K562 (cell line): ENCODE data around the gene AIFM3. TPM values are rescaled to one million over a fixed set of nuclear protein-coding genes. Genes with fewer than 3 reads are reported as not detected.

Source experiments
- ATF4 ChIP-seq: fragments of 450-650 bp; formaldehyde crosslinking; IDR thresholded peaks from 2 replicates; pipeline ENCODE4 v1.4.0; 2022; ENCODE audit warnings: mild to moderate bottlenecking, moderate library complexity
- BHLHE40 ChIP-seq: IDR thresholded peaks from 2 replicates; pipeline ENCODE4 v1.6.1; 2011; ENCODE audit warnings: low read length, improper control_type of control experiment
- CHD2 ChIP-seq: IDR thresholded peaks from 2 replicates; pipeline ENCODE4 v1.6.1; 2011; ENCODE audit warnings: low read depth, low read length
- CHD4 ChIP-seq: fragments of 200-600 bp; sonication (generic); IDR thresholded peaks from 3 replicates; pipeline ENCODE4 v1.6.1; 2012; ENCODE audit warnings: low read depth, mild to moderate bottlenecking, mixed read lengths, low read length, inconsistent platforms; ENCODE audit not compliant: insufficient read depth, insufficient replicate concordance, poor library complexity, severe bottlenecking
- CXXC5 ChIP-seq: fragments of 250-450 bp; sonication (Bioruptor Pico); IDR thresholded peaks from 2 replicates; pipeline ENCODE4 v1.8.0; 2022; ENCODE audit warnings: inconsistent platforms, mild to moderate bottlenecking, moderate library complexity
- DACH1 ChIP-seq: fragments of 450-650 bp; IDR thresholded peaks from 2 replicates; pipeline ENCODE4 v1.6.1; 2018; ENCODE audit not compliant: partially characterized antibody
- HIVEP1 ChIP-seq: fragments of 250-450 bp; sonication (Bioruptor Pico); IDR thresholded peaks from 2 replicates; pipeline ENCODE4 v1.4.0; 2020; ENCODE audit warnings: mild to moderate bottlenecking
- HNRNPLL ChIP-seq: fragments of 200-400 bp; formaldehyde crosslinking; IDR thresholded peaks from 2 replicates; pipeline ENCODE4 v1.6.1; 2017; ENCODE audit warnings: low read length, low read depth, mild to moderate bottlenecking; ENCODE audit not compliant: poor library complexity, severe bottlenecking
- IRF2 ChIP-seq: sonication (generic); formaldehyde crosslinking; IDR thresholded peaks from 2 replicates; pipeline ENCODE4 v1.8.1; 2022; ENCODE audit warnings: mild to moderate bottlenecking, missing genetic modification reagents
- MECOM ChIP-seq: fragments of 250-450 bp; sonication (Bioruptor Pico); IDR thresholded peaks from 2 replicates; pipeline ENCODE4 v1.8.0; 2022; ENCODE audit warnings: inconsistent platforms
- NCOA1 ChIP-seq: fragments of 450-650 bp; IDR thresholded peaks from 2 replicates; pipeline ENCODE4 v1.6.1; 2016; ENCODE audit warnings: low read depth
- NFE2 ChIP-seq: IDR thresholded peaks from 2 replicates; pipeline ENCODE4 v1.6.1; 2014; ENCODE audit warnings: antibody characterized with exemption, low read depth
- POU5F1 ChIP-seq: fragments of 150-350 bp; IDR thresholded peaks from 2 replicates; pipeline ENCODE4 v1.6.1; 2014; ENCODE audit warnings: borderline replicate concordance, low read length, low read depth, mild to moderate bottlenecking; ENCODE audit not compliant: partially characterized antibody
- RB1 ChIP-seq: fragments of 450-650 bp; IDR thresholded peaks from 2 replicates; pipeline ENCODE4 v1.6.1; 2017; ENCODE audit warnings: low read depth, mild to moderate bottlenecking
- RFX1 ChIP-seq: fragments of 450-650 bp; IDR thresholded peaks from 2 replicates; pipeline ENCODE4 v1.6.1; 2016; ENCODE audit warnings: mild to moderate bottlenecking, moderate library complexity
- SMARCA4 ChIP-seq: fragments of 450-650 bp; IDR thresholded peaks from 2 replicates; pipeline ENCODE4 v1.6.1; 2016
- SNAPC5 ChIP-seq: fragments of 250-450 bp; sonication (Bioruptor Pico); IDR thresholded peaks from 2 replicates; pipeline ENCODE4 v1.8.0; 2021; ENCODE audit warnings: moderate library complexity, mild to moderate bottlenecking, inconsistent platforms
- SREBF2 ChIP-seq: sonication (generic); formaldehyde crosslinking; IDR thresholded peaks from 2 replicates; pipeline ENCODE4 v1.4.0; 2020; ENCODE audit warnings: mild to moderate bottlenecking, missing genetic modification reagents
- SRSF1 ChIP-seq: fragments of 200-400 bp; formaldehyde crosslinking; IDR thresholded peaks from 2 replicates; pipeline ENCODE4 v1.6.1; 2017; ENCODE audit warnings: mild to moderate bottlenecking, low read depth, low read length, moderate library complexity
- SRSF9 ChIP-seq: fragments of 200-400 bp; formaldehyde crosslinking; IDR thresholded peaks from 2 replicates; pipeline ENCODE4 v1.6.1; 2017; ENCODE audit warnings: low read depth, low read length, borderline replicate concordance
- TAF1 ChIP-seq: IDR thresholded peaks from 2 replicates; pipeline ENCODE4 v1.6.1; 2011; ENCODE audit warnings: mild to moderate bottlenecking, low read length, moderate library complexity; ENCODE audit not compliant: insufficient read depth, control insufficient read depth, severe bottlenecking; ENCODE audit errors: extremely low read depth
- TBL1XR1 ChIP-seq, 2 experiments: IDR thresholded peaks; 2 replicates each; pipeline ENCODE4 v1.6.1; 2012; ENCODE audit warnings: improper control_type of control experiment in 2 of 2, low read length in 2 of 2, mild to moderate bottlenecking in 1 of 2
- ZNF277 ChIP-seq: fragments of 250-450 bp; sonication (Bioruptor Pico); IDR thresholded peaks from 2 replicates; pipeline ENCODE4 v1.8.0; 2022; ENCODE audit warnings: inconsistent platforms, mild to moderate bottlenecking, moderate library complexity, borderline replicate concordance
- ZNF41 ChIP-seq: fragments of 250-450 bp; sonication (Bioruptor Pico); conservative IDR thresholded peaks from 2 replicates; pipeline ENCODE4 v1.4.0; 2020; ENCODE audit warnings: mild to moderate bottlenecking
- ZNF785 ChIP-seq: fragments of 250-450 bp; sonication (Bioruptor Pico); IDR thresholded peaks from 2 replicates; pipeline ENCODE4 v1.4.0; 2020; ENCODE audit warnings: mild to moderate bottlenecking
- polyA plus RNA-seq, 8 experiments: library from polyadenylated mRNA; depleted of rRNA in 4 of 8; stranded (reverse) in 5 of 8; unstranded in 3 of 8; fragments of >200 nt; fragmentation: Nextera tagmentation in 2 of 8; fragmentation: Illumina TruSeq in 1 of 8; extraction: Ambion mirVana in 2 of 8; extraction: Trizol in 1 of 8; gene quantifications; 2 replicates each; pipeline versions ENCODE4 v1.2.1 to v1.2.3, GENCODE V29; 2011 to 2014; ENCODE audit warnings: inconsistent platforms in 1 of 8, missing spikeins in 1 of 8
- total RNA-seq, 7 experiments: library from RNA; depleted of rRNA in 6 of 7; stranded (reverse); fragments of >200 nt in 6 of 7; fragmentation: Illumina TruSeq in 2 of 7; extraction: Trizol in 2 of 7; gene quantifications; 2 replicates each; pipeline versions ENCODE4 v1.2.1 to v1.2.3, GENCODE V29; 2011 to 2021; ENCODE audit warnings: low replicate concordance in 1 of 7
- TF ChIP-seq, protein P1 (sequence below): fragments of 450-650 bp; formaldehyde crosslinking; IDR thresholded peaks from 2 replicates; pipeline ENCODE4 v1.4.0; 2020; ENCODE audit warnings: mild to moderate bottlenecking, moderate library complexity
- TF ChIP-seq, protein P2 (sequence below): sonication (generic); formaldehyde crosslinking; IDR thresholded peaks from 2 replicates; pipeline ENCODE4 v1.8.1; 2022; ENCODE audit warnings: missing genetic modification reagents

The AIFM3 gene
- total and polyA plus RNA-seq, 9 of the 15 experiments (the other 6 are each of a cell fraction or from before 2014, with no cell fraction given) = 0.03 to 0.20 (median 0.07) TPM; not detected in 1

- TF ChIP-seq, protein P1, sequence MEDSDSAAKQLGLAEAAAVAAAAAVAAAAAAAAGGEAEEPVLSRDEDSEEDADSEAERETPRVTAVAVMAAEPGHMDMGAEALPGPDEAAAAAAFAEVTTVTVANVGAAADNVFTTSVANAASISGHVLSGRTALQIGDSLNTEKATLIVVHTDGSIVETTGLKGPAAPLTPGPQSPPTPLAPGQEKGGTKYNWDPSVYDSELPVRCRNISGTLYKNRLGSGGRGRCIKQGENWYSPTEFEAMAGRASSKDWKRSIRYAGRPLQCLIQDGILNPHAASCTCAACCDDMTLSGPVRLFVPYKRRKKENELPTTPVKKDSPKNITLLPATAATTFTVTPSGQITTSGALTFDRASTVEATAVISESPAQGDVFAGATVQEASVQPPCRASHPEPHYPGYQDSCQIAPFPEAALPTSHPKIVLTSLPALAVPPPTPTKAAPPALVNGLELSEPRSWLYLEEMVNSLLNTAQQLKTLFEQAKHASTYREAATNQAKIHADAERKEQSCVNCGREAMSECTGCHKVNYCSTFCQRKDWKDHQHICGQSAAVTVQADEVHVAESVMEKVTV = no peak
- TF ChIP-seq NFE2 = no peak
- TF ChIP-seq ZNF277 (CRISPR knock-in tag) = no peak
- 0 out of 4 replicates have a peak, but pooled peaks of 1 of the 2 experiments have one; percentile 26 for TF ChIP-seq TBL1XR1 (IDR thresholded peaks at IDR 0.05; ENCODE audit: low read length in 2 of 2)
- peak; percentile 12; the same call in 1 of the 2 replicates for TF ChIP-seq CHD2
- no peak for TF ChIP-seq SNAPC5 (CRISPR knock-in tag)
- 0 out of 2 replicates have a peak, but pooled peaks have one; percentile 11 for TF ChIP-seq ATF4 (CRISPR knock-in tag)
- TF ChIP-seq ZNF785 (CRISPR knock-in tag) = no peak
- TF ChIP-seq POU5F1 = peak; percentile 12
- TF ChIP-seq BHLHE40 = no peak
- peak; percentile 80 for TF ChIP-seq CHD4
- TF ChIP-seq SREBF2 (CRISPR knock-in tag) = no peak
- no peak for TF ChIP-seq HNRNPLL
- no peak for TF ChIP-seq TAF1
- no peak for TF ChIP-seq HIVEP1 (CRISPR knock-in tag)
- no peak for TF ChIP-seq RB1
- TF ChIP-seq, protein P2, sequence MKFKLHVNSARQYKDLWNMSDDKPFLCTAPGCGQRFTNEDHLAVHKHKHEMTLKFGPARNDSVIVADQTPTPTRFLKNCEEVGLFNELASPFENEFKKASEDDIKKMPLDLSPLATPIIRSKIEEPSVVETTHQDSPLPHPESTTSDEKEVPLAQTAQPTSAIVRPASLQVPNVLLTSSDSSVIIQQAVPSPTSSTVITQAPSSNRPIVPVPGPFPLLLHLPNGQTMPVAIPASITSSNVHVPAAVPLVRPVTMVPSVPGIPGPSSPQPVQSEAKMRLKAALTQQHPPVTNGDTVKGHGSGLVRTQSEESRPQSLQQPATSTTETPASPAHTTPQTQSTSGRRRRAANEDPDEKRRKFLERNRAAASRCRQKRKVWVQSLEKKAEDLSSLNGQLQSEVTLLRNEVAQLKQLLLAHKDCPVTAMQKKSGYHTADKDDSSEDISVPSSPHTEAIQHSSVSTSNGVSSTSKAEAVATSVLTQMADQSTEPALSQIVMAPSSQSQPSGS (CRISPR knock-in tag) = no peak
- no peak for TF ChIP-seq IRF2 (CRISPR knock-in tag)
- TF ChIP-seq SRSF1 = no peak
- TF ChIP-seq DACH1 = no peak
- TF ChIP-seq ZNF41 (CRISPR knock-in tag) = peak; percentile 72; the same call in 1 of the 2 replicates
- TF ChIP-seq MECOM = no peak
- TF ChIP-seq SRSF9 = no peak
- no peak for TF ChIP-seq NCOA1
- TF ChIP-seq SMARCA4 = no peak
- no peak for TF ChIP-seq RFX1
- TF ChIP-seq CXXC5 (CRISPR knock-in tag) = no peak
These were observed 15.5 kb downstream of the AIFM3 start (continued) for GRCh38 chr22:20982563-20982882.
